ENCODE results near the gene TPO.

Gene TPO

DNA sequence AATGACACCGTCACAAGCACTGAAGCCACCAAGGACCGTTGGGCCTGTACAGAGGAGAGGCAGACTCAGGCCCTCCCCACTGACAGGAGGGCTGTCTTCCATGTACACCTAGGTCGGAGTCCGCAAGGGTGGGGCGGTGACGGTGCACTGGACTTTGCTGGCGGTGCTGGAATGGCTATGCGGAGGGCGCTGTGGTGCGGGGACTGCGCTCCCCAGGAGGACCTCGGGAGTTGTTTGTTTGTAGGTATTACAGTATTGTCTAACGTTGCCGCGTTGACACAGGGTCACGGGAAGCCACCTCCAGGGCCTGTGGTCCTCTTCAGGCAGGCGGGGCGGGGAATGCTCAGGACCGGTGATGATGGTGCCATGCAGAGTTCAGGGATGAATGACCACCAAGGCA lies 126.2 kb downstream of the TPO start:
- no peak for DNase-seq

DNA sequence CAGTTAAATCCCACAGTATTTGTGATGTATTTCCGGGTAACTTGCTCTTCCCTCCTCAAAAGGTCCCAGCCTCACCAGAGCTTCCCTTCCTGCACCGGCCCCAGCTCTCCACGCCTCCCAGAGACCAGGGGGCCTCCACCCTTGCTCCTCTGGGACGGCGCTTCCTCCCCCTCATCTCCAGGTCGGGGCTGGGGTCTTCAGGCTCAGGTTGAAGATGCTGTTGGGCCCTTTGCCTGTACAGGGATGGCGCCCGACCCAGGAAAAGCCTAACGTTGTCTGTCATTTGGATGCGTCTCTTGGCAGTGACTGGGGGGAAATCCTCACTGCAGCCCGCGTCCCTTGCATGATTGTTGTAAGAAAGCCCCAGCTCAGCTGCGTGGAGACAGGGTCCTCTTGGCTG lies 126.7 kb downstream of the TPO start:
- no peak for DNase-seq

DNA sequence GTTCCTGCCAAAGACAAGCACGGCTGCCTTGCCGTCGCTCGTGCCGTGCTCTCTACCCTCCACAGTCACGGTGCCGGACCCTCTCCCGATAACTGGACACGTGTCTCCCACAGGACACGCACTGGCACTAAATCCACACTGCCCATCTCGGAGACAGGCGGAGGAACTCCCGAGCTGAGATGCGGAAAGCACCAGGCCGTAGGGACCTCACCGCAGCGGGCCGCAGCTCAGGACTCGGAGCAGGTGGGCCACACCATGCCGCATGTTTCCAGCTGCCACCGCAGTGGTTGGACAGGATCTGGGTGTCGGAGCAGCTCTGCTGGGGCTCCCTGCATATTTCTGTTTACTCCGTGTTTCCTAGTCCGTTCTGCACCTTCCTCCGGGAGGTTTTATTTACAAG lies 127.2 kb downstream of the TPO start:
- no peak for DNase-seq

DNA sequence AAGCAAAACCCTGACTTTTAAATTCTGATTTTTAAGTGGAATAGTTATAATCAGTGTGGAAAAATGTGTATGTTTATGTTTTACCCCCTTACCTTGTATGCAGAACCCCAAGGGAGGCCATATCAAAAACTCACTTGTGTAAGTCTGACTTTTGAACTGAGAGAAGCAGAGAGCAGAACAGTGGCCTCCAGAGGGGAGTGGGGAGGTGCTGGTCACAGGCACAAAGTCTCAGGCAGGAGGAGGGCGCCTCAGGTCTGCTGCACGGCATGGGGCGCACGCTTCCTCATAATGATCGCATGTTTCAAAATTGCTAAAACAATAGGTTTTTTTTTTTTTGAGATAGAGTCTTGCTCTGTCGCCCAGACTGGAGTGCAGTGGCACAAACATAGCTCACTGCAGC lies 127.8 kb downstream of the TPO start:
- DNase-seq, result no peak

DNA sequence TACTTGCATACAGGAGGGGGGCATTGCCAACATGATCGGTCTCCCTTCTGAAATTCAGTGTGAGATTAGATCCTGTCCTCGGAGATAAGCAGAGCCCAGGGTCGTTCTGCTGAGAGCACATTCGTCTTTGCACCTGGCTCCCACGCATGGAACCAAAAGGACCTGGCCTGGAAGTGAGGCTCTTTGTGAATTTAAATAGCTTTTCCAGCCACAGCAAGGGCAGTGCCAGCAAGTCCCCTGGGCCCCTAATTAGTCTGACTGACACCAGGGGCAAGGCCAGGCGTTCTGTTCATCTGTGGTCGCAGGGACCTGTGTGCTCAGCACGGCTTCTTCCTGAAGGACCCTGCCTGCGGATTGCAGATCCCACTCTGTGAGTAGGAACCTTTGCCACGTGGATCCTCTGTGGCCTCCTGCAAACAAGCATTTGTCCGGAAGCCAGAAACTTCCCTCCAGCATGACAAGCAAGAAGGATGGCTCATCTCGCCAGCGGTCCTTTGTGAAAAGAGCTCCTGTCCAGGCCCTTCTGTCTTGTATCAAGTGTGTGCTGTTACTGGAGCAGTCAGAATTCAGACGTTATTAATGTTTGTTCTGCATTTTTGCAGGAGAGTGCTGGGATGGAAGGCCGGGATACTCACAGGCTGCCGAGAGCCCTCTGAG lies 128.7 kb downstream of the TPO start:
- no peak for DNase-seq

DNA sequence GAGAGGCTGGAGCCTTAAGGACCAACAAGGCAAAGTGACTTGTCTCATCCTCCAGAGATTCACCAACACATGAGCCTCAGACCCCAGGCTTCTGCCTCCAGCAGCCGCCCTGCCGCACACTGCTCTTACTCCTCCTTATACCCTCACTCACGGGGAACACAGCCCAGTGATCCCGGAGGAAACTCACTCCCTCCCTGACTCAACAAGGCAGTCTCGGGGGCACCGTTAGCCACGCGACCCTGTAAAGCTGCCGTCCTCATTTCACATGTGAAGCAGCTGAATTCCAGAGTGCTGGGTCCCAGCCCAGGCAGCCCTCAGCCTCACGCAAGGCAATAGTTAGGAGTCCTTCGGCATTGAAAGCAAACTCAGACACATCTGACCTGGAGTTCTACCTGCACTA lies 129.7 kb downstream of the TPO start:
- DNase-seq, result no peak

DNA sequence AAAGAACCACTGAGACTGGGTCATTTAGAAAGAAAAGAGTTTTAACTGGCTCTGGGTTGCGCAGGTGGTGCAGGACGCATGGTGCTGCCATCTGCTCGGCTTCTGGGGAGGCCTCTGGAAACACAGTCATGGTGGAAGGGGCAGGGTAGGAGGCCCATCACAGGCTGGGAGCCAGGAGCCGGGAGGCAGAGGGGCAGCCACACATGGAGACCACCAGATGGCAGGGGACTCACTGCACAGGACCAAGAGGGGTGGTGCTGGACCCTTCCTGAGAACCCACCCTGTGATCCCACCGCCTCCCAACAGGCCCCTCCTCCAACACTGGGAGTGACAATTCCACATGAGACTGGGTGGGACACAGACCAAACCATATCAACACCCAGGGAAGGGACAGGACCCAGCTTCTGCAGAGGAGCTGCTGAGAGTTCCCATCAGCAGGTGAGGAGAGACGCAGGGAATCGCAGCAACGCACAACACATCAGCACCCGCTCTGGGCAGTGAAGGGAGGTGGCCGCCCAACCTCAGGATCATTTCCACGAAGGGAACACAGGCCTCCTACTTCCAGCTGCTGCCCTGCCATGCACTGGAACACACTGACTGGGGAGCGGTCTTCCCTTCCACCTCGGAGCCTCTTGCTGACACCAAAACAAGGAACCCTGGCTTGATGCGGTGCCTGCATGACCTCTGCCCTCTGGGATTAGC lies 130.7 kb downstream of the TPO start:
- DNase-seq, result no peak

DNA sequence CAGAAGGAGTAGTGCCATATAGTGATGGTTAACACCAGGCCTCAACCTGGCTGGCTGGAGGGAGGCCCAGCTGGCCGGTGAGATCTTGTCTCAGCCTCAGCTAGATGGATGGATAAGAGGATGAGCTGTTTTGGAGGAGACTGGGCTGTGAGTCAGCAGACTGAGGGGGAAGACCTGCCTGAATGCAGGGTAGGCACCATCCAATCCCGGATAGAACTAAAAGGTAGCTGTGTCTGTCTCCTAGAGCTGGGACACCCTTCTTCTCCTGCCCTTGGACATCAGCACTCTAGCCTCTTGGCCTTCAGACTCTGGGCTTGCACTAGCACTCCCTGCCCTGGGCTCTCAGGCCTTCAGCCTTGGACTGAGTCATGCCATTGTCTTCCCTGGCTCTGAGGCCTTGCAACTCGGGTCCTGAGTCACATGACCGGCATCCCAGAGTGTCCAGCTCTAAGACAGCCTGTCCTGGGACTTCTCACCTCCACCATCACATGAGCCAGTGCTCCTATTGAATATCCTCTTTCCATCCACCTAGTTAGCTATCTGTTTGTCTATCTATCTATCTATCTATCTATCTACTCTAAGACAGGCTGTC lies 131.3 kb downstream of the TPO start:
- no peak for DNase-seq

DNA sequence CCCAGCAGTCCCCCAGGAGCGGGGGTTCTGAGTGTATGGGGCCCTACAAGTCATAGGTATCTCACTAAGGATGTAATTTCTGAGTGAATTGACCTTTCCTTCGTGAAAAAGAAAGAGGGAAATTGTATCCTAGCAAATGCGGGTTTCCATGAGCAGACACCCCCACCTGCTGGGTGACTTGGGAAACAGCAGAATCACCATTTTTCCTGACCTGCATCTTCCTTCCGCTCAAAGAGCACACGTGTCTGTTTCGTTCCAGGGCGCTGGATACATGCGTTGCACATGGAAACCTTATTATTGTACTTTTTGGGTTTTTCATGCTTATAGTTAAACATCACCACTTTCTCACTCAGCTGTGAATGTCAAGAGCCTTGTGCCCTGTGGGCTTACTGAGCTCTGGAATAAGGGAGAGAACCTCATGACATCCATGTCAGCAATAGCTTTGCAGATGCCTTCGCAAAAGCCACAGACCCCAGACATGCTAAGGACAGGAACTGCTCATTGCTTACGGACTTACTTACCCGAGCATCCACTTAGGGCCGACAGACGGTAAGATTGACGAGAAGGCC lies 132.8 kb downstream of the TPO start:
- DNase-seq, result peak; percentile 12 to 20

DNA sequence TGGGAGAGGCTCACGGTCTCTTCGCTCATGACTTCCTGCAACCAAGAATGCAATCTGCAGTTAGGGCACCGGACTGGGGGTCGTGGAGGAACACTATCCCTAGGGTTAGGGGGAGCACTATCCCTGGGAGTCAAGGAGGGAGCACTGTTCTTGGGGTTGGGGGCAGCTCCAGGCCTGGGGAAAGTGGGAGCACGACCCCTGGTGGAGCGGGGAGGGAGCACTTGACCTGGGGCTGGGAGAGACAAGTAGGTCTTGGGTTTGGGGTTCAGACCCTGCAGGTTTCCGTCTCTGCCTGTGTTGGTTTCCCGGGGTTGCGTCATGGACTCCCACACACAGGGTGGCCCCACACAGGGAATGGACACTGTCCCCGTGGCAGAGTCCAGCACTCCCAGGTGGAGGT lies 133.6 kb downstream of the TPO start:
- no peak for DNase-seq

DNA sequence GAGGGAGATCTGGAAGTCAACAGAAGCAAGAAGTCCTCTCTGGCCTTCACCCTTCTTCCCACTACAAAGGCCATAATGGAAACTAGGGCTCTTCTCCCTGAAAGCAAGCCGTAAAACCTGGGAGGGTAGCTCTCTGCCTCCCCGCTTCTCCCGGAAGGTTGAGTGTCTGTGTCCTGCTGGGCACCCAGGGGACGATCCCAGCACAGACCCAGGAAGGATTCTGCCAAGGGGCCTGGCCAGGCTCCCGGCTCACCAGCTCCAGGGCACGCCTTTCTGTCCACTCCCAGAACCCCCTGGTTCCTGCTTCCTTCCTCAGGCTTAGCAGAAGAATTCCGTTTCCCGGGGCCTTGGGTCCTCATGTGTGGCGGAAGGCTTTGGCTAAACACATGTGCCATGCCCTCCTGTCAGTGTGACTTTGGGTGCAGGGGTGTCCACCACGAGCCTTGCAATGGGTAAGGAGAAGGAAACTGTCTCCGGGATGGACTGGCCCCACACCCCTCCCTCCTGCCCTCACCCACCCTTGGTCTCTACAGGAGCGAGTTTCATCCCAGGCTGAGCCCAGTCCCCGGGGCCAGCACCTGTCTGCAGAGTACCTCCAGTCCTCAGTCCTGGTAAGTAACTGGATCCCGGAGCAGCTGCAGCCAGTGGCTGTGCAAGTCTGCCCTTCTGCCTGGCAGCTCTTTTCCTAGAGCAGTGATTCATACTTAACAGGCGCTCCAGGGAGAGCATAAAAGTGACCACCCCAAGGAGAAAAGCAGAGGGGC lies 135.8 kb downstream of the TPO start:
- no peak for DNase-seq

DNA sequence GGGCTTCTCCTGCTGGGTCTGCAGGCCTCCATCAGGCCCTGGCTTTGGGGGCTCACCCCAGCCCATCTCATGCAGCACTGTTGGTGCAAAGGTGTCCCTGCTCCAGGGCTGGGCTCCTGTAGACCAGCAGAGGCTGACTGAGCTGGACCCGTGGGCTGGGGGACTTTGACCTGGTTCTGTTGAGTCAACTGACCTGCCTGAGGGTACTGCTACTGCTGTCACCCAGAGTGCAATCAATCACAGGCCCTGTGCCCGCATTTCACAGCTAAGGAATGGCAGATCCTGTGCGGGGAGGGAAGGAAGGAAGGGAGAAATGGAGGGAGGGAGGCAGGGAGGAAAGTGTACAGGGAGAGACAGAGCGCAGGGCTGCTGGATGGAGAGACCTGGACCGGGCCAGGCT lies 136.8 kb downstream of the TPO start:
- no peak for DNase-seq

DNA sequence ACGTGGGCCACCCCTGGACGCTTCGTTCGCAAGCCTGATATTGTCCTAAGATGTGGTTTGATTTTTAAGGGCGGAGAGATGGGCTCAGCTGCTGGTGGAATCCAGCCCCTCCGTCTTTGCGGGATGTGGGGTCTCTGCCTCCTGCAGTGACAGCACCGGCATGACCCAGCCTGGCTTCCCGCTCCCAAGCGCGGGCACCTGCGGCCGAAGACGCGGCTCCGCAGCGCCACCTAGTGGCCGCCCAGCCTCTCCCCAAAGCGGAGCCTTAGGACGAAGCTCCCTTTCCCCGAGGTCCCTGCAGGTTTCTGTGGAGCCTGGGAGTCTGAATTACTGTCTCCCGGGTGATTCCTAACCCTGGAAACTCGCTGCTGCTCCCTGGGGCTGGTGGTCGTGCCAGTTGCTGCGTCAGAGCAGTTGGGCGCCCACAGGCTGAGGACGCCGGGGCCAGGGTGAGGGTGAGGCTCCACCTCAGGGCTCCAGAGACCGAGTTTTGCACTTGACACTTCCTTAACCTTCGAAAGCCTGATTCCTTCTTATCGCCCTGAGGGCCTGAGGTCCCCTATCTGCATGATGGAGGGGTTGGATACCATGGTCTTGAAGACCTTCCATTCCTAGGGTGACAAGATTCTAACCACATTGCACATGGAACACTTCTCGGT lies 137.5 kb downstream of the TPO start:
- peak; percentile 7 to 12 for DNase-seq

DNA sequence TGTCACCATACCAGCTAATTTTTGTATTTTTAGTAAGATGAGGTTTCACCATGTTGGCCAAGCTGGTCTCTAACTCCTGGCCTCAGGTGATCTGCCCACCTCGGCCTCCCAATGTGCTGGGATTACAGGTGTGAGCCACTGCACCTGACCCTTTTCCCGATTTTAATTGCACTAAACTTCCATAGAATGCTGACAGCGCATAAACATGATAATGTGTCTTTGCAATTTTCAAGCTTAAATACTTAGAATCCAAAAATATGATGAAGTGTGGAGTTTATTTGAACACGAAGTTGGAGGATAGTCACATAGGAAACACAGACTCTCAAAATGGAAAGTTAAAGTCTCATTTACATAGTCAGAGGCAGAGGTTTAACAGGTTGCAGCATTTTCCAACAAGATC lies 138.6 kb downstream of the TPO start:
- DNase-seq, result no peak

DNA sequence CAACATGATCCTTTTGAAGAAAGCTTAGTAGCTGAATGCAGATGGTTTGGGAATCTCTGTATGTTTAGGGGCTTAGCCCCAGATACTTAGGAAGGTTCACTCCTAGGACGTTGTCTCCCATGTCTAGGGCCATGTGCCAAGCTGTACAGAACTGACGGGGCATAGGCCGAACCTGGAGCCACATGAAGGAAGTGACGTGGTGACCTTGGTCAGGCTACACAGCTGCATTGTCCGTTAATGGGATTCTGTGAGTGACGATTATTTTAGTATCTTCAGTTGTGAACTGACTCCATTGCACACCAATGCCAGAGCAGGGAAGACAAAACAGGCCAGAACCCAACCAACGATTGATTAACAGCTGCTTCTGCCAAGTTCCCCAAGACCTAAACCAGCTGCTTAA lies 139.3 kb downstream of the TPO start:
- DNase-seq, result no peak

DNA sequence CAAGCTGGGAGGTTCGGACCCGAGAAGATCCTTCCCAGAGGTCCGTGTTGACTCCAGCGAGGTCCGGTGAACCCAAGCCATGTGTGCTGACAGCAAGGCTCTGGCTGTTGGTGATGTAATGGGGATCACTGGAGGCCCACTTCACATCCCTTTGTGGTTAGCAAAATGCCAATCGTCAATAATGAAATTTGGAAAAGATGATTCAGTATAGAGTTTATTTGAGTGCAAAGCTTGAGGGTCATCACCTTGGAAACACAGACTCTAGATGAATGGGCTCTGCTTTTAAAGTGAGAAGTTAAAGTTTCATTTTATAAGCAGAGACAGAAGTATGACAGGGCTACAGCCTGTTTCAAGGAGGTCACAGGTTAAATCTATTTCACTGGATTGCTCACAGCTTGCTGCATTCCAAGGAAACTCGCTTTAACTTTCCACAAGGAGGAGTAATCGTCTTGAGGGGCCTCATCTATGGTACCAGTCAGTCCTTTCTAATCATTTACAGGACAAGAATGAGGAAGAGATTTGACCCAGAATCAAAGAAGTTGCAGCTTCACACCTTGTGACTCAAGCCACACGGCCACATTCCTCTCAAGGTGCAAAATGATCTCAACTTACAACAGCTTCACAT lies 140.5 kb downstream of the TPO start:
- DNase-seq, result no peak

DNA sequence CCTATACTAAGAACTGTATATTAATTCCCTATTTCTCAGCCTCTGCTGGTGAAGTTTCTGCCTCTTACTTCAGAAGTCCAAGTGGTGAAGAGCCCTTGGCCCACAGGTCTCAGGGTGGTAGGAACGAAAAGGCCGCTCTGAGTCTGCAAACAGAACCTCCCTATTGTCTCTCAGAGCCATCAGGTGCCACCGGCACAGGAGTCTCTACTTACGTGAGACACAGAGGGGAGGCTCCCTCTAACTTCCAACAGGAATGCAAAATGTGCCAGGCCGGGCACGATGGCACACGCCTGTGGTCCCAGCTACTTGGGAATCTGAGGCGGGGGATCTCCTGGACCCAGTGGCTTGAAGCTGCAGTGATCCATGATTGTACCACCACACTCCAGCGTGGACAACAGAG lies 143.0 kb downstream of the TPO start:
- DNase-seq, result no peak

DNA sequence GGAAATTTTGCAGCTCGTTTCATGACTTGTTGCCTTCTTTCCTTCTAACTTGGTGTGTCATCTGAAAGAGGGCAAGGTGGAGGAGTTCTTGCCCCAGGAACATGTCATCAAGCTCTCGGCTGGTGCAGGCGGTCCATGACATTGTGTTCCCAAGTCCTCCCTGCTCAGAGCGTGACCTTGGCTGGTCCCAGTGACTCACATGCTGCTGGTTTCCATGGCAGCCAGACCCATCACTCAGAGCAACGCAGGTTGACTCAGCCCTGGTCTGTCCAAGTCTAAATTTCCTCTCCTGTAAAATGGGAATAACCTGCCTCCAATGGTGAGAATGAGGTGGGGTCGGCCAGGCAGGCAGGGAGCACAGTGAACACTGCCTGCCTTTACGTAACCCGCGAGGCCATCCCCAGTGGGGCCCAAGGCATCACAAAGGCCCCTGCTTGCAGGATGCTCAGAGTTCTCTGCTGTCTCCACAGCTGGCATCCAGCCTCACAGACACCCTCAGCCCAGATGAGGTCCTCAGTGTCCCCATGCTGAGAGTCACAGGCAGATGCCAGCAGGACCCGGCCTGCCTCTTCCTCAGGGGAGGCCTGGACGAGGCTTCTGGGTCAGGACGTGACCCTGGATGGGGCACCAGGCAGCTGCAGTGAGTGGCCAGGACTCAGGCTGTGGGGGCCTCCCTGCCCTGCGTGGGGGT lies 143.7 kb downstream of the TPO start:
- DNase-seq, result no peak

DNA sequence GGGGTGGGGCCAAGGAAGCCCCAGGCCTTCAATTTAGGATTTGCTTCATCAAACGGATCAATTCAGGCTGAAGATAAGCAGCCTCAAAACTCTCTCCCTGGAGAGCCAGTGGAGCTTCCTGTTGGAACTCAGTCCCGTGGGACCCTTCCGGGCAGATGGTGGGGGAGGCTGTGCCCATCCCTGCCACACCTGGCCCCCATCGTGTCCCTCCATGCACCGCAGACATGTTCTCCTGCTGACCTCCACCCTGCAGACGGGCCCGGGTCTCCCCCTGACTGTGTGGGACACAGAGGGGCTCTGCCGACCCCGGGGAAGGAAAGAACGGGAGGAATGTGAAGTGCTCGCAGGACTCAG lies 144.2 kb downstream of the TPO start:
- DNase-seq, result no peak

DNA sequence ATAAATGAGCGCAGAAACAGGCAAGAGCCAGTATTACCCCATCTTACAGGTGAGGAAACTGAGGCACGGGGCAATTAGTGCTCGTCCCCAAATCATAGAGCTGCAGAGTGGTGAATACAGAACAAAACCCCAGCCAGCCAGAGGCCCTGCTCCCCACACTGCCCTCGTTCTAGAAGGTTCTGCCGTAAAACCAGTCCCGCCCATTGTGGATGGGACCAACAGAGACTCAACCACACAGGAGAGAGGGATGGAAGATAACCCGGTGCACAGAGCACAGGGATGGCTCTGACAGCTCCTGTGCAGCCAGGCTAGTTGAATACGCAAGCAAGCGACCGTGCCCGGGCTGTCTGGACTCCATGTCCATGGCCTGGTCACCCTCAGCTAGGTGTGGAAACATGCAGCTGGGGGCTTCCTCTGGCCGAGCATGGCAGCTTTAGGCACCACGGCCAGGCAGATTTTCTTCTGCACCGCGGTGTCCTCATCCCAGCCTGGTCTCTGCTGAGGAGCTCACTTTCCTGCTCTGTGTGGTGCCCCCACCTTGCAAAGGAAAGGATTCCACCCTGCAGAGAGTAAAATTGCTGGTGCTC lies 146.4 kb downstream of the TPO start:
- DNase-seq, result no peak

DNA sequence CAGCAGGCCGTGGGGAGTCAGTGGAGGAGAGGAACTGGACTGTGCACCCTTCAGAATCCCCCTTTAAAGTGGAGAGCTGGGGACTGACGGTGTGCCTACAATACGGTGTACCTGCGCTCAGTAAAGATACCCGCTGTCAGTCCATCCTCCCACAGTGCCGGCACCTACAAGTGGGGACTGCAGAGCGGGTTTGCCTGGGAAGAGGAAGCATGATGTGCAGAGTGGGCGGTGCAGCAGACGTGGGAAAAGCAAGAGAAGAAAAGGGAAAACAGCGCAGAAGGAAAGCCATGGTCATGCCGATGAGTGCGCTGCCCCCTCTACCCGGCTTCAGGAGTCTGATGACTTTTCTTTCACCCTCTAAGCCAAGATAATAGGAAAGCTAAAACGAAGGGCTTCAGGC lies 148.0 kb downstream of the TPO start:
- DNase-seq, result no peak

All from AML-193 (cell line).